CD4-positive, alpha-beta T cell (primary cell): Measurements from ENCODE around the gene PLEKHG1. TPM values are rescaled to one million over a fixed set of nuclear protein-coding genes. Genes with fewer than 3 reads are reported as not detected.

Source experiments
- ATAC-seq: fragments of 200-7000 bp; cut with Tn5 transposase; one replicate; pipeline ENCODE4 v1.10.0; 2022; ENCODE audit warnings: mild to moderate bottlenecking; ENCODE audit not compliant: poor library complexity
- CTCF ChIA-PET: fragments of 350-600 bp; sonication (Branson Sonifier 250); formaldehyde crosslinking; loops from one replicate; lab custom pipeline; 2021; ENCODE audit warnings: antibody characterized with exemption, inconsistent platforms; lab: Charles Lee
- POLR2A ChIA-PET: fragments of 350-600 bp; sonication (Branson Sonifier 250); formaldehyde crosslinking; loops from one replicate; lab custom pipeline; 2021; ENCODE audit warnings: antibody characterized with exemption, inconsistent platforms; lab: Charles Lee
- DNase-seq, 14 experiments: peaks; one replicate each; pipeline ENCODE4 v3.0.0-alpha.2; 2013 to 2020; ENCODE audit warnings: mixed read lengths in 2 of 14
- H3K27ac ChIP-seq, 2 donors: one replicate each; pipeline versions ENCODE4 v1.5.1 to v1.7.0; 2013; ENCODE audit warnings: low read length in 2 of 2, low read depth in 1 of 2, mild to moderate bottlenecking in 1 of 2
- H3K27me3 ChIP-seq, 2 experiments: 1 replicate in 1 of 2; 2 replicates in 1 of 2; pipeline versions ENCODE4 v1.6.1 to v1.7.0; 2013; ENCODE audit warnings: low read length in 2 of 2, control low read depth in 1 of 2, mild to moderate bottlenecking in 1 of 2, moderate library complexity in 1 of 2; ENCODE audit not compliant: insufficient read depth in 2 of 2, control insufficient read depth in 1 of 2
- H3K36me3 ChIP-seq: one replicate; pipeline ENCODE4 v1.6.1; 2013; ENCODE audit warnings: low read length, control low read depth; ENCODE audit not compliant: insufficient read depth
- H3K4me1 ChIP-seq: one replicate; pipeline ENCODE4 v1.6.1; 2013; ENCODE audit warnings: low read length, control low read depth; ENCODE audit not compliant: insufficient read depth
- H3K4me3 ChIP-seq: one replicate; pipeline ENCODE4 v1.5.1; 2013; ENCODE audit warnings: mild to moderate bottlenecking, low read length, moderate library complexity
- H3K9me3 ChIP-seq, 2 experiments: 1 replicate in 1 of 2; 2 replicates in 1 of 2; pipeline versions ENCODE4 v1.6.1 to v1.7.0; 2013; ENCODE audit warnings: low read length in 2 of 2, mild to moderate bottlenecking in 2 of 2, control low read depth in 1 of 2, moderate library complexity in 1 of 2; ENCODE audit not compliant: control insufficient read depth in 1 of 2, insufficient read depth in 1 of 2
- H3K27ac Mint-ChIP-seq: one replicate; pipeline ENCODE4 v1.8.0; 2020; ENCODE audit warnings: mixed read lengths
- H3K27me3 Mint-ChIP-seq: one replicate; pipeline ENCODE4 v1.8.0; 2021; ENCODE audit warnings: mixed read lengths
- H3K36me3 Mint-ChIP-seq: one replicate; pipeline ENCODE4 v1.8.0; 2021; ENCODE audit warnings: low read depth, mixed read lengths
- H3K4me1 Mint-ChIP-seq: one replicate; pipeline ENCODE4 v1.8.0; 2021; ENCODE audit warnings: low read depth, mixed read lengths
- H3K4me3 Mint-ChIP-seq: one replicate; pipeline ENCODE4 v1.8.0; 2020; ENCODE audit warnings: mild to moderate bottlenecking, mixed read lengths
- H3K9me3 Mint-ChIP-seq: one replicate; pipeline ENCODE4 v1.8.0; 2020; ENCODE audit warnings: mixed read lengths
- CTCF ChIP-seq: fragments of 200-600 bp; IDR thresholded peaks from one replicate; pipeline ENCODE4 v1.8.0; 2022; ENCODE audit warnings: antibody characterized with exemption, mild to moderate bottlenecking
- intact Hi-C, 2 experiments: fragments of 100-400 bp; cut with DNase I in 1 of 2; cut with micrococcal nuclease in 1 of 2; formaldehyde crosslinking; loops; one replicate each; pipeline versions ENCODE4 v1.15.1 to v1.9.0; 2023 to 2025; cut with DNase I, micrococcal nuclease
- total RNA-seq, 174 experiments: library from RNA in 2 of 174; stranded (reverse) in 2 of 174; gene quantifications; one replicate each; pipeline ENCODE4 v1.2.3 and lab custom pipeline; 2021 to 2026

The PLEKHG1 gene
- total RNA-seq, 2 experiments from 2014 or later, result 1.5 to 1.8 TPM

- Mint-ChIP-seq H3K4me3 (no peak overlapping the region), H3K4me1 (peaks cover 20% of the 10 kb centered on the region), H3K36me3 (no peaks in the 10 kb centered on the region), H3K9me3 (no peaks in the 10 kb centered on the region), H3K27ac (no peak overlapping the region), H3K27me3 (no peaks in the 10 kb centered on the region)
- Histone ChIP-seq H3K4me1 (no peaks in the 10 kb centered on the region), H3K4me3 (no peak overlapping the region), H3K27ac (no peak overlapping the region), H3K36me3 (no peaks in the 10 kb centered on the region), H3K27me3 (no peaks in the 10 kb centered on the region), H3K9me3 (no peaks in the 10 kb centered on the region)
- intact Hi-C loops, result no loop called here
- ATAC-seq, result no peak
- TF ChIP-seq CTCF, result no peak
- ChIA-PET CTCF (no interaction called here), POLR2A (interaction anchor here (1.5 kb wide), 1 partner anchor 38 kb away, joined by 4 read pairs; no protein-coding TSS in a partner anchor)
- DNase-seq, result no peak
Observed at GRCh38 chr6:150638765-150639164, 39.1 kb downstream of the PLEKHG1 start.

- H3K27me3 ChIP-seq, result no peaks in the 10 kb centered on the region
- no peaks in the 10 kb centered on the region for H3K27me3 Mint-ChIP-seq
- CTCF ChIA-PET, result no interaction called here
- TF ChIP-seq CTCF, result no peak
- ATAC-seq (no peak), DNase-seq (no peak)
- H3K27ac ChIP-seq, result no peak overlapping the region
- H3K36me3 Mint-ChIP-seq, result no peaks in the 10 kb centered on the region
- H3K4me1 ChIP-seq, result no peaks in the 10 kb centered on the region
- intact Hi-C loops, result no loop called here
- no peaks in the 10 kb centered on the region for H3K9me3 Mint-ChIP-seq
- no peak overlapping the region for H3K27ac Mint-ChIP-seq
- H3K36me3 ChIP-seq, result no peaks in the 10 kb centered on the region
- peaks cover 14% of the 10 kb centered on the region for H3K4me1 Mint-ChIP-seq
- H3K9me3 ChIP-seq, result no peaks in the 10 kb centered on the region
- POLR2A ChIA-PET, result no interaction called here
- H3K4me3 ChIP-seq, result no peak overlapping the region
- H3K4me3 Mint-ChIP-seq, result no peak overlapping the region
Observed at GRCh38 chr6:150639823-150640331, 40.2 kb downstream of the PLEKHG1 start.

- H3K4me3 ChIP-seq, result no peak overlapping the region
Observed at GRCh38 chr6:150640556-150641209, 41.0 kb downstream of the PLEKHG1 start.

More at GRCh38 chr6:150640556-150641209, 41.0 kb downstream of the PLEKHG1 start:
- H3K27me3 Mint-ChIP-seq, result no peaks in the 10 kb centered on the region
- no peaks in the 10 kb centered on the region for H3K9me3 Mint-ChIP-seq
- H3K4me1 ChIP-seq, result no peaks in the 10 kb centered on the region
- intact Hi-C loops, result no loop called here
- H3K27ac Mint-ChIP-seq, result no peak overlapping the region
- H3K4me1 Mint-ChIP-seq, result peaks cover 13% of the 10 kb centered on the region
- peak overlapping the region; percentile 12 for H3K4me3 Mint-ChIP-seq
- no peaks in the 10 kb centered on the region for H3K36me3 ChIP-seq
- no peak for DNase-seq
- no peaks in the 10 kb centered on the region for H3K9me3 ChIP-seq
- ChIA-PET POLR2A (no interaction called here), CTCF (no interaction called here)
- H3K27me3 ChIP-seq, result no peaks in the 10 kb centered on the region
- H3K27ac ChIP-seq, result no peak overlapping the region
- H3K36me3 Mint-ChIP-seq, result no peaks in the 10 kb centered on the region
- no peak for TF ChIP-seq CTCF
- ATAC-seq, result no peak
